Measurements from ENCODE around the gene MBD6. TPM values are rescaled to one million over a fixed set of nuclear protein-coding genes. Genes with fewer than 3 reads are reported as not detected.
"Not testable (repeated sequence)": the region's sequence is repeated elsewhere in the genome, so short reads cannot be mapped to it uniquely, and the experiment has no call there.

Gene MBD6
- total and polyA plus RNA-seq, 2 donors, result 5.6 to 60.5 TPM

- Histone ChIP-seq H3K4me3 (ENCODE audit: low read length in 2 of 2) (no peak overlapping the region), H3K27ac (ENCODE audit: low read depth in 1 of 2, low read length in 1 of 2) (no peak overlapping the region), H3K36me3 (ENCODE audit: control insufficient read depth in 2 of 2, insufficient read depth in 2 of 2, low read length in 1 of 2) (peaks cover 48 to 66% of the 10 kb centered on the region in 2 donors), H3K9me3 (ENCODE audit: control insufficient read depth in 2 of 2, insufficient read depth in 1 of 2, low read length in 1 of 2) (no peaks in the 10 kb centered on the region), H3K4me1 (ENCODE audit: control insufficient read depth in 2 of 2, insufficient read depth in 2 of 2, low read length in 2 of 2) (no peaks in the 10 kb centered on the region), H3K27me3 (ENCODE audit: control insufficient read depth in 2 of 2, insufficient read depth in 1 of 2, low read length in 1 of 2) (no peaks in the 10 kb centered on the region)
- 97% methylated on average over 12 of the region's 12 CpGs for WGBS
- no peak for DNase-seq (ENCODE audit: low read depth in 6 of 9, low spot score in 9 of 9)
Measured at GRCh38 chr12:57497223-57498131, 25.1 kb upstream of the MBD6 start.

DNA sequence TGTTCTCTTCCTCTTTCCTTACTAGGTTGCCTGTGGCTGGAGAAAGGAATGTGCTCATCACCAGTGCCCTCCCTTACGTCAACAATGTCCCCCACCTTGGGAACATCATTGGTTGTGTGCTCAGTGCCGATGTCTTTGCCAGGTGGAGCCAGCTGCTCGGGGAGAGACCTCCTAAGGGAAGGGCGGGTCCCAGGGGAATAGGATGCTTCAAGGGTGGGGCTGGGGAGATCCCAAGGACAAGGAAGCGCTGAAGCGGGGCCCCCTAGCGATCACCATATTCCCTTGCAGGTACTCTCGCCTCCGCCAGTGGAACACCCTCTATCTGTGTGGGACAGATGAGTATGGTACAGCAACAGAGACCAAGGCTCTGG, 24.5 kb upstream of the MBD6 start:
- Histone ChIP-seq H3K4me1 (ENCODE audit: control insufficient read depth in 2 of 2, insufficient read depth in 2 of 2, low read length in 2 of 2) (no peaks in the 10 kb centered on the region), H3K9me3 (ENCODE audit: control insufficient read depth in 2 of 2, insufficient read depth in 1 of 2, low read length in 1 of 2) (no peaks in the 10 kb centered on the region), H3K27ac (ENCODE audit: low read depth in 1 of 2, low read length in 1 of 2) (no peak overlapping the region), H3K27me3 (ENCODE audit: control insufficient read depth in 2 of 2, insufficient read depth in 1 of 2, low read length in 1 of 2) (no peaks in the 10 kb centered on the region), H3K36me3 (ENCODE audit: control insufficient read depth in 2 of 2, insufficient read depth in 2 of 2, low read length in 1 of 2) (peaks cover 44 to 65% of the 10 kb centered on the region in 2 donors), H3K4me3 (ENCODE audit: low read length in 2 of 2) (no peak overlapping the region)
- DNase-seq (ENCODE audit: low read depth in 6 of 9, low spot score in 9 of 9), result no peak
- WGBS, result 97% methylated on average over 9 of the region's 9 CpGs

DNA sequence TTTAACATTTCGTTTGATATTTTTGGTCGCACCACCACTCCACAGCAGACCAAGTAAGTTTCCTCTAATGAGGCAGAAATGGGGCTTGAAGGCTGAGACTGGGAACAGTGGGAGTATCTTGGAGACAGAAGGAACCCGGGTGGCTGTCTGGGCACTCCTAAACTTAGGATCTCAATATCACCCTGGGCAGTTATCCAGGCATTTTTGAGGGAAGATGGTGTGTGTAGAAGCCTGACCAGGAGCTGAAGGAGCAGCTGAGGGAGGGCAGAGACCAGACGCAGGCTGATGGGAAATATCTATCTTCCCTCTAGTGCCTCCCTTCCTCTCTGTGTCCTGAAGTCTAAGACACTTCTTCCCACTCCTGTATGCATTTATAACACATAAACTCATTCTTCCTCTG, 24.1 kb upstream of the MBD6 start:
- Histone ChIP-seq H3K27me3 (ENCODE audit: control insufficient read depth in 2 of 2, insufficient read depth in 1 of 2, low read length in 1 of 2) (no peaks in the 10 kb centered on the region), H3K4me3 (ENCODE audit: low read length in 2 of 2) (no peak overlapping the region), H3K4me1 (ENCODE audit: control insufficient read depth in 2 of 2, insufficient read depth in 2 of 2, low read length in 2 of 2) (no peaks in the 10 kb centered on the region), H3K36me3 (ENCODE audit: control insufficient read depth in 2 of 2, insufficient read depth in 2 of 2, low read length in 1 of 2) (peaks cover 48 to 69% of the 10 kb centered on the region in 2 donors), H3K9me3 (ENCODE audit: control insufficient read depth in 2 of 2, insufficient read depth in 1 of 2, low read length in 1 of 2) (no peaks in the 10 kb centered on the region), H3K27ac (ENCODE audit: low read depth in 1 of 2, low read length in 1 of 2) (no peak overlapping the region)
- DNase-seq (ENCODE audit: low read depth in 6 of 9, low spot score in 9 of 9), result no peak
- 97% methylated on average over 4 of the region's 4 CpGs for WGBS

GRCh38 chr12:57500213-57500612, 22.4 kb upstream of the MBD6 start:
- Histone ChIP-seq H3K4me1 (ENCODE audit: control insufficient read depth in 2 of 2, insufficient read depth in 2 of 2, low read length in 2 of 2) (no peaks in the 10 kb centered on the region), H3K27me3 (ENCODE audit: control insufficient read depth in 2 of 2, insufficient read depth in 1 of 2, low read length in 1 of 2) (no peaks in the 10 kb centered on the region), H3K9me3 (ENCODE audit: control insufficient read depth in 2 of 2, insufficient read depth in 1 of 2, low read length in 1 of 2) (no peaks in the 10 kb centered on the region), H3K4me3 (ENCODE audit: low read length in 2 of 2) (no peak overlapping the region), H3K27ac (ENCODE audit: low read depth in 1 of 2, low read length in 1 of 2) (no peak overlapping the region), H3K36me3 (ENCODE audit: control insufficient read depth in 2 of 2, insufficient read depth in 2 of 2, low read length in 1 of 2) (peaks cover 59 to 80% of the 10 kb centered on the region in 2 donors)
- no peak for DNase-seq (ENCODE audit: low read depth in 6 of 9, low spot score in 9 of 9)
- 98% methylated on average over 11 of the region's 11 CpGs for WGBS

DNA sequence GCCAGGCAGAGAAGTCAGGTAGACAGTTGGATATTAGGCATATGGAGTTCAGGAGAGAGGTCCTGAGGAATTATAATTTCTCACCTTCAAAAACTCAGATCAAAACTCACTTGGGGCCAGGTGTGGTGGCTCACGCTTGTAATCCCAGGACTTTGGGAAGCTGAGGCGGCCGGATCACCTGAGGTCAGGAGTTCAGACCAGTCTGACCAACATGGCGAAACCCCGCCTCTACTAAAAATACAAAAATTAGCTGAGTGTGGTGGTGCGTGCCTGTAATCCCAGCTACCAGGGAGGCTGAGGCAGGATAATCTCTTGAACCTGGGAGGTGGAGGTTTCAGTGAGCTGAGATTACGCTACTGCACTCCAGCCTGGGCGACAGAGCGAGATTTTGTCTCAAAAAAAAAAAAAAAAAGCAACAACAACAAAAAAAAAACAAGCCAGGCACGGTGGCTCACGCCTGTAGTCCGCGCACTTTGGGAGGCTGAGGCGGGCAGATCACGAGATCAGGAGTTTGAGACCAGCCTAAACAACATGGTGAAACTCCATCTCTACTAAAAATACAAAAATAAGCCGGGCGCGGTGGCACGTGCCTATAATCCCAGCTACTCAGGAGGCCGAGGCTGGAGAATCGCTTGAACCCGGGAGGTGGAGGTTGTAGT, 20.2 kb upstream of the MBD6 start:
- H3K4me3 ChIP-seq (ENCODE audit: low read length in 2 of 2); DNase-seq (ENCODE audit: low read depth in 6 of 9, low spot score in 9 of 9); H3K4me1 ChIP-seq (ENCODE audit: control insufficient read depth in 2 of 2, insufficient read depth in 2 of 2, low read length in 2 of 2); H3K27me3 ChIP-seq (ENCODE audit: control insufficient read depth in 2 of 2, insufficient read depth in 1 of 2, low read length in 1 of 2); H3K9me3 ChIP-seq (ENCODE audit: control insufficient read depth in 2 of 2, insufficient read depth in 1 of 2, low read length in 1 of 2); H3K27ac ChIP-seq (ENCODE audit: low read depth in 1 of 2, low read length in 1 of 2): not testable (repeated sequence)
- whole genome bisulfite sequencing, result 98% methylated on average over 22 of the region's 22 CpGs
- H3K36me3 ChIP-seq (ENCODE audit: control insufficient read depth in 2 of 2, insufficient read depth in 2 of 2, low read length in 1 of 2), result peaks cover 65 to 80% of the 10 kb centered on the region in 2 donors

GRCh38 chr12:57506541-57506940, 16.1 kb upstream of the MBD6 start:
- 93% methylated on average over 4 of the region's 4 CpGs for WGBS
- H3K4me3 ChIP-seq (ENCODE audit: low read length in 2 of 2); H3K27ac ChIP-seq (ENCODE audit: low read depth in 1 of 2, low read length in 1 of 2); H3K27me3 ChIP-seq (ENCODE audit: control insufficient read depth in 2 of 2, insufficient read depth in 1 of 2, low read length in 1 of 2); H3K4me1 ChIP-seq (ENCODE audit: control insufficient read depth in 2 of 2, insufficient read depth in 2 of 2, low read length in 2 of 2); H3K9me3 ChIP-seq (ENCODE audit: control insufficient read depth in 2 of 2, insufficient read depth in 1 of 2, low read length in 1 of 2); DNase-seq (ENCODE audit: low read depth in 6 of 9, low spot score in 9 of 9): not testable (repeated sequence)
- H3K36me3 ChIP-seq (ENCODE audit: control insufficient read depth in 2 of 2, insufficient read depth in 2 of 2, low read length in 1 of 2), result peaks cover 56 to 69% of the 10 kb centered on the region in 2 donors

DNA sequence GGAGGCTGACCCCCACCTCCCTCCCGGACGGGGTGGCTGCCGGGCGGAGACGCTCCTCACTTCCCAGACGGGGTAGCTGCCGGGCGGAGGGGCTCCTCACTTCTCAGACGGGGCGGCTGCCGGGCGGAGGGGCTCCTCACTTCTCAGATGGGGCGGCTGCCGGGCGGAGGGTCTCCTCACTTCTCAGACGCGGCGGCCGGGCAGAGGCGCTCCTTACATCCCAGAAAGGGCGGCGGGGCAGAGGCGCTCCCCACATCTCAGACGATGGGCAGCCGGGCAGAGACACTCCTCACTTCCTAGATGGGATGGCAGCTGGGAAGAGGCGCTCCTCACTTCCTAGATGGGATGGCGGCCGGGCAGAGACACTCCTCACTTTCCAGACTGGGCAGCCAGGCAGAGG, 14.8 kb upstream of the MBD6 start:
- not testable (repeated sequence) for H3K4me1 ChIP-seq (ENCODE audit: control insufficient read depth in 2 of 2, insufficient read depth in 2 of 2, low read length in 2 of 2); H3K27ac ChIP-seq (ENCODE audit: low read depth in 1 of 2, low read length in 1 of 2); H3K9me3 ChIP-seq (ENCODE audit: control insufficient read depth in 2 of 2, insufficient read depth in 1 of 2, low read length in 1 of 2); H3K27me3 ChIP-seq (ENCODE audit: control insufficient read depth in 2 of 2, insufficient read depth in 1 of 2, low read length in 1 of 2); DNase-seq (ENCODE audit: low read depth in 6 of 9, low spot score in 9 of 9); H3K4me3 ChIP-seq (ENCODE audit: low read length in 2 of 2)
- H3K36me3 ChIP-seq (ENCODE audit: control insufficient read depth in 2 of 2, insufficient read depth in 2 of 2, low read length in 1 of 2), result peaks cover 64 to 70% of the 10 kb centered on the region in 2 donors
- WGBS, result over 99% methylated on average over 25 of the region's 28 CpGs

GRCh38 chr12:57511161-57511560, 11.5 kb upstream of the MBD6 start:
- Histone ChIP-seq H3K4me3 (ENCODE audit: low read length in 2 of 2) (no peak overlapping the region), H3K9me3 (ENCODE audit: control insufficient read depth in 2 of 2, insufficient read depth in 1 of 2, low read length in 1 of 2) (no peaks in the 10 kb centered on the region), H3K36me3 (ENCODE audit: control insufficient read depth in 2 of 2, insufficient read depth in 2 of 2, low read length in 1 of 2) (peaks cover 64 to 69% of the 10 kb centered on the region in 2 donors), H3K27me3 (ENCODE audit: control insufficient read depth in 2 of 2, insufficient read depth in 1 of 2, low read length in 1 of 2) (no peaks in the 10 kb centered on the region), H3K4me1 (ENCODE audit: control insufficient read depth in 2 of 2, insufficient read depth in 2 of 2, low read length in 2 of 2) (no peaks in the 10 kb centered on the region), H3K27ac (ENCODE audit: low read depth in 1 of 2, low read length in 1 of 2) (no peak overlapping the region)
- WGBS, result 99% methylated on average over 4 of the region's 4 CpGs
- DNase-seq (ENCODE audit: low read depth in 6 of 9, low spot score in 9 of 9), result no peak

- no peak for DNase-seq (ENCODE audit: low read depth in 6 of 9, low spot score in 9 of 9)
- no peak overlapping the region for H3K27ac ChIP-seq (ENCODE audit: low read depth in 1 of 2, low read length in 1 of 2)
Measured at GRCh38 chr12:57511588-57512325, 10.9 kb upstream of the MBD6 start.

More at GRCh38 chr12:57511588-57512325, 10.9 kb upstream of the MBD6 start:
- peaks cover 0 to 2% of the 10 kb centered on the region in 2 donors for H3K9me3 ChIP-seq (ENCODE audit: control insufficient read depth in 2 of 2, insufficient read depth in 1 of 2, low read length in 1 of 2)
- H3K4me3 ChIP-seq (ENCODE audit: low read length in 2 of 2), result no peak overlapping the region
- H3K27me3 ChIP-seq (ENCODE audit: control insufficient read depth in 2 of 2, insufficient read depth in 1 of 2, low read length in 1 of 2), result no peaks in the 10 kb centered on the region
- 97% methylated on average over 7 of the region's 7 CpGs for WGBS
- peaks cover 65 to 70% of the 10 kb centered on the region in 2 donors for H3K36me3 ChIP-seq (ENCODE audit: control insufficient read depth in 2 of 2, insufficient read depth in 2 of 2, low read length in 1 of 2)
- no peaks in the 10 kb centered on the region for H3K4me1 ChIP-seq (ENCODE audit: control insufficient read depth in 2 of 2, insufficient read depth in 2 of 2, low read length in 2 of 2)

Measured in thymus (tissue), 11 donors.